ENCODE measurements around the gene CCDC179.

- TF ChIP-seq POLR2A (IDR thresholded peaks at IDR 0.05; ENCODE audit: low read depth) (no peak), CTCF (IDR thresholded peaks at IDR 0.05) (no peak), POLR2AphosphoS5 (IDR thresholded peaks at IDR 0.05) (no peak), EP300 (IDR thresholded peaks at IDR 0.05) (no peak)
Observed at GRCh38 chr11:22800482-22800881, 59.8 kb downstream of the CCDC179 start.

All from esophagus muscularis mucosa (tissue), 4 donors.